COLO829 (cell line): ENCODE measurements around the gene ENOX2.

ENCODE experiments used
- DNase-seq: peaks from one replicate; pipeline ENCODE4 v3.0.0; 2012; ENCODE audit warnings: low spot score

ENOX2 gene

GRCh38 chrX:130628516-130628915 is 274.5 kb downstream of the ENOX2 start:
- DNase-seq, result no peak

GRCh38 chrX:130626521-130626920 is 276.5 kb downstream of the ENOX2 start:
- DNase-seq, result no peak

- DNase-seq, result no peak
These were observed 277.6 kb downstream of the ENOX2 start for GRCh38 chrX:130625386-130625785.

- DNase-seq, result no peak
These were observed 279.5 kb downstream of the ENOX2 start for GRCh38 chrX:130623518-130623917.

- no peak for DNase-seq
These were observed 287.1 kb downstream of the ENOX2 start for GRCh38 chrX:130615941-130616340.

GRCh38 chrX:130607431-130607830 is 295.6 kb downstream of the ENOX2 start:
- no peak for DNase-seq

- DNase-seq, result no peak
These were observed 296.6 kb downstream of the ENOX2 start for GRCh38 chrX:130606425-130606824.

GRCh38 chrX:130604882-130605281 is 298.1 kb downstream of the ENOX2 start:
- no peak for DNase-seq

GRCh38 chrX:130594453-130594916 is 308.5 kb downstream of the ENOX2 start:
- DNase-seq, result peak; percentile 65

GRCh38 chrX:130593911-130594310 is 309.1 kb downstream of the ENOX2 start:
- DNase-seq, result no peak

GRCh38 chrX:130592204-130592603 is 310.8 kb downstream of the ENOX2 start:
- DNase-seq, result no peak

GRCh38 chrX:130578906-130579305 is 324.1 kb downstream of the ENOX2 start:
- DNase-seq, result no peak

GRCh38 chrX:130577431-130577830 is 325.6 kb downstream of the ENOX2 start:
- DNase-seq, result peak; percentile 2

- peak; percentile 12 for DNase-seq
These were observed 327.1 kb downstream of the ENOX2 start for GRCh38 chrX:130575831-130576389.
